ENCODE results near the gene DAAM2.

Gene DAAM2

GRCh38 chr6:39850736-39851297 is 58.6 kb downstream of the DAAM2 start:
- no peak for DNase-seq

GRCh38 chr6:39851331-39851730 is 59.2 kb downstream of the DAAM2 start:
- DNase-seq: no peak

- DNase-seq: no peak
Measured at GRCh38 chr6:39852324-39852723, 60.1 kb downstream of the DAAM2 start.

GRCh38 chr6:39853604-39854003 is 61.4 kb downstream of the DAAM2 start:
- DNase-seq: no peak

- DNase-seq: no peak
Measured at GRCh38 chr6:39855356-39855995, 63.3 kb downstream of the DAAM2 start.

GRCh38 chr6:39859025-39859424 is 66.8 kb downstream of the DAAM2 start:
- DNase-seq: no peak

- DNase-seq: no peak
Measured at GRCh38 chr6:39861663-39862062, 69.5 kb downstream of the DAAM2 start.

- peak; percentile 36 for DNase-seq
Measured at GRCh38 chr6:39865011-39865888, 73.1 kb downstream of the DAAM2 start.

- no peak for DNase-seq
Measured at GRCh38 chr6:39867592-39867991, 75.4 kb downstream of the DAAM2 start.

- DNase-seq: no peak
Measured at GRCh38 chr6:39870950-39871349, 78.8 kb downstream of the DAAM2 start.

GRCh38 chr6:39873439-39873838 is 81.3 kb downstream of the DAAM2 start:
- no peak for DNase-seq

GRCh38 chr6:39876111-39876510 is 83.9 kb downstream of the DAAM2 start:
- DNase-seq: no peak

GRCh38 chr6:39876826-39877225 is 84.7 kb downstream of the DAAM2 start:
- no peak for DNase-seq

- DNase-seq: no peak
Measured at GRCh38 chr6:39879535-39879934, 87.4 kb downstream of the DAAM2 start.

- DNase-seq: no peak
Measured at GRCh38 chr6:39880594-39880993, 88.4 kb downstream of the DAAM2 start.

GRCh38 chr6:39881851-39882530 is 89.8 kb downstream of the DAAM2 start:
- no peak for DNase-seq

GRCh38 chr6:39882531-39882899 is 90.3 kb downstream of the DAAM2 start:
- DNase-seq: no peak

GRCh38 chr6:39884696-39885095 is 92.5 kb downstream of the DAAM2 start:
- DNase-seq: no peak

- no peak for DNase-seq
Measured at GRCh38 chr6:39885691-39886090, 93.5 kb downstream of the DAAM2 start.

- no peak for DNase-seq
Measured at GRCh38 chr6:39886871-39887270, 94.7 kb downstream of the DAAM2 start.

GRCh38 chr6:39887692-39888450 is 95.7 kb downstream of the DAAM2 start:
- DNase-seq: no peak

- no peak for DNase-seq
Measured at GRCh38 chr6:39889229-39889628, 97.1 kb downstream of the DAAM2 start.

- no peak for DNase-seq
Measured at GRCh38 chr6:39891353-39891752, 99.2 kb downstream of the DAAM2 start.

All from CD4-positive, alpha-beta T cell treated with Interleukin-17A for 1 hour (primary cell).